Stomach (tissue), 9 donors: ENCODE measurements around the gene STMN3. TPM values are rescaled to one million over a fixed set of nuclear protein-coding genes. Genes with fewer than 3 reads are reported as not detected.
A peak's percentile ranks its signal among the peaks of the same experiment; 100 is the strongest.

Experiments used
- DNase-seq, 2 donors: peaks; one replicate each; pipeline versions ENCODE4 v3.0.0 to v3.0.0-alpha.2; 2013 to 2019
- H3K27ac ChIP-seq, 5 donors: fragments of 200-600 bp in 4 of 5; sonication (generic) in 4 of 5; one replicate each; pipeline ENCODE4 v1.5.1; 2013 to 2019; ENCODE audit warnings: mild to moderate bottlenecking in 1 of 5, moderate library complexity in 1 of 5
- H3K27me3 ChIP-seq, 3 donors: fragments of 200-600 bp; sonication (generic); one replicate each; pipeline ENCODE4 v1.5.1; 2017 to 2019; ENCODE audit warnings: mixed run types in 1 of 3
- H3K36me3 ChIP-seq, 4 donors: fragments of 200-600 bp; sonication (generic); 1 replicate in 3 of 4; 2 replicates in 1 of 4; pipeline ENCODE4 v1.5.1; 2016 to 2019
- H3K4me1 ChIP-seq, 4 donors: fragments of 200-600 bp; sonication (generic); one replicate each; pipeline ENCODE4 v1.5.1; 2016 to 2019
- H3K4me3 ChIP-seq, 4 donors: fragments of 200-600 bp; sonication (generic) in 3 of 4; one replicate each; pipeline ENCODE4 v1.5.1; 2016 to 2019; ENCODE audit warnings: mild to moderate bottlenecking in 1 of 4
- H3K9me3 ChIP-seq, 4 donors: fragments of 200-600 bp; sonication (generic); one replicate each; pipeline ENCODE4 v1.5.1; 2016 to 2019
- CTCF ChIP-seq, 7 experiments: fragments of 450-650 bp in 4 of 7; fragments of 200-600 bp in 3 of 7; sonication (generic) in 3 of 7; IDR thresholded peaks; one replicate each; pipeline ENCODE4 v1.5.1; 2016 to 2019; ENCODE audit warnings: antibody characterized with exemption in 7 of 7, control low read depth in 2 of 7, mild to moderate bottlenecking in 1 of 7
- EP300 ChIP-seq: sonication (generic); formaldehyde crosslinking; IDR thresholded peaks from one replicate; pipeline ENCODE4 v1.6.1; 2017; ENCODE audit warnings: antibody characterized with exemption
- POLR2A ChIP-seq, 4 donors: fragments of 450-650 bp; IDR thresholded peaks; one replicate each; pipeline ENCODE4 v1.6.1; 2016; ENCODE audit warnings: antibody characterized with exemption in 4 of 4, control low read depth in 2 of 4, mild to moderate bottlenecking in 1 of 4, moderate library complexity in 1 of 4
- POLR2AphosphoS5 ChIP-seq, 3 donors: sonication (generic); formaldehyde crosslinking; IDR thresholded peaks; one replicate each; pipeline ENCODE4 v1.6.1; 2016; ENCODE audit warnings: antibody characterized with exemption in 3 of 3
- WGBS, 5 donors: extraction: QIAGEN DNeasy Blood & Tissue Kit in 3 of 5; methylation state at CpG; one replicate each; pipeline versions ENCODE4 v1.1.5 to v1.1.7; 2013 to 2018; 5-methylcytosine and 5-hydroxymethylcytosine counted together
- intact Hi-C: fragments of 100-400 bp; cut with DNase I; formaldehyde crosslinking; loops from one replicate; pipeline ENCODE4 v1.15.1; 2023; ENCODE audit warnings: low total_unique reads
- polyA plus RNA-seq, 3 donors: library from polyadenylated mRNA; stranded (reverse); fragments of 200-250 nt; gene quantifications; one replicate each; pipeline ENCODE4 v1.2.3, GENCODE V29; 2013
- total RNA-seq, 5 donors: library from RNA; depleted of rRNA; stranded (reverse); fragments of >200 nt; gene quantifications; one replicate each; pipeline versions ENCODE4 v1.1.0 to v1.2.3, GENCODE V29; 2014 to 2016
- donor health status: healthy with polysubstance abuse.
- donor health status: Bipolar disorder and iron deficiency.
- donor health status: healthy.

The STMN3 gene
- total and polyA plus RNA-seq, 8 donors = 0.87 to 14.8 (median 12.0) TPM

- DNase-seq = peak in 1 of 2 donors; percentile 12
- H3K4me3 ChIP-seq = no peak overlapping the region
- intact Hi-C loops = no loop called here
- H3K36me3 ChIP-seq = peaks cover 16 to 50% (median 24%) of the 10 kb centered on the region in 4 donors
- no peaks in the 10 kb centered on the region for H3K27me3 ChIP-seq
- H3K27ac ChIP-seq = peak overlapping the region in 3 of 5 donors; percentile 25 to 56 (median 27)
- 60 to 94% (median 89%) methylated on average over 2 to 10 of the region's 10 CpGs for WGBS, 5 donors
- H3K9me3 ChIP-seq = no peaks in the 10 kb centered on the region
- peaks cover 20 to 72% (median 46%) of the 10 kb centered on the region in 4 donors for H3K4me1 ChIP-seq
- TF ChIP-seq POLR2AphosphoS5 (IDR thresholded peaks at IDR 0.05) (no peak), CTCF (IDR thresholded peaks at IDR 0.05) (no peak), EP300 (no peak), POLR2A (IDR thresholded peaks at IDR 0.05) (no peak)
Measured at GRCh38 chr20:63693083-63693732, 40.0 kb upstream of the STMN3 start.

DNA sequence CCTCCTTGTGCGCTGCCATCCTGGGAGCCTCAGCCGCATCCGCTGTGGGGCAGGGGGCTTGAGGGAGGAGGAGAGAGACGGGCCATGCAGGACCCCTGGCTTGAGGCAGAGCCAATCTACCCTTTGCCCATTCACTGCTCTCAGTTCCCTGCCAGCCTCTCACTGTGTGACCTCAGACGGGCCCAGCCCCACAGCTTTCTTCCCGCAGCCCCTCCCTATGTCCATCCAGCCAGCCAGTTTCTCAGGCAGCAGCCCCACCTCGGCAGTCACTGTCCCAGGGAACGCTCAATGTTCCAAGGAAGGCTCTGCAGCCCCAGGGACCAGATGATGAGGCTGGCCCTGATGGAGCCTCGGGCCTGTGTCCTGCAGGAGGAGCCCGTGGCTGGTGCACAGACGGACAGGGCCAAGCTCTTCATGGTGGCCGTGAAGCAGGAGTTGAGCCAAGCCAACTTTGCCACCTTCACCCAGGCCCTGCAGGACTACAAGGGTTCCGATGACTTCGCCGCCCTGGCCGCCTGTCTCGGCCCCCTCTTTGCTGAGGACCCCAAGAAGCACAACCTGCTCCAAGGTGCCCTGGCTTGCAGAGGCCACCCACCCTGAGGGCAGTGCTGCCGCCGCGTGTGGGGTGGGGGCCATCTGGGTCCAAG, 39.3 kb upstream of the STMN3 start:
- peak overlapping the region in 4 of 5 donors; percentile 10 to 56 (median 26) for H3K27ac ChIP-seq
- 62 to 72% (median 70%) methylated on average over 13 to 20 of the region's 20 CpGs for WGBS, 5 donors
- H3K27me3 ChIP-seq = no peaks in the 10 kb centered on the region
- peak in 1 of 2 donors; percentile 30 for DNase-seq
- H3K9me3 ChIP-seq = no peaks in the 10 kb centered on the region
- H3K36me3 ChIP-seq = peaks cover 16 to 47% (median 24%) of the 10 kb centered on the region in 4 donors
- intact Hi-C loops = no loop called here
- peaks cover 26 to 72% (median 46%) of the 10 kb centered on the region in 4 donors for H3K4me1 ChIP-seq
- H3K4me3 ChIP-seq = no peak overlapping the region
- TF ChIP-seq EP300 = no peak
- TF ChIP-seq POLR2A (IDR thresholded peaks at IDR 0.05) = no peak
- no peak for TF ChIP-seq POLR2AphosphoS5 (IDR thresholded peaks at IDR 0.05)
- TF ChIP-seq CTCF (IDR thresholded peaks at IDR 0.05) = no peak

GRCh38 chr20:63691711-63692435, 38.6 kb upstream of the STMN3 start:
- Histone ChIP-seq H3K27ac (peak overlapping the region in 4 of 5 donors; percentile 10 to 56 (median 27)), H3K4me3 (no peak overlapping the region), H3K27me3 (no peaks in the 10 kb centered on the region), H3K9me3 (no peaks in the 10 kb centered on the region), H3K4me1 (peaks cover 26 to 72% (median 46%) of the 10 kb centered on the region in 4 donors), H3K36me3 (peaks cover 16 to 45% (median 24%) of the 10 kb centered on the region in 4 donors)
- peak in 1 of 2 donors; percentile 15 for DNase-seq
- intact Hi-C loops = no loop called here
- WGBS, 5 donors = 73 to 82% (median 78%) methylated on average over 6 to 21 of the region's 21 CpGs
- TF ChIP-seq POLR2A (IDR thresholded peaks at IDR 0.05) (no peak), POLR2AphosphoS5 (IDR thresholded peaks at IDR 0.05) (no peak), EP300 (no peak), CTCF (IDR thresholded peaks at IDR 0.05) (no peak)
